Progenitor cell of endocrine pancreas (in vitro differentiated cells): Measurements from ENCODE around the gene PLB1. TPM values are rescaled to one million over a fixed set of nuclear protein-coding genes. Genes with fewer than 3 reads are reported as not detected.

Experiments
- DNase-seq: peaks from one replicate; pipeline ENCODE4 v3.0.0; 2021; ENCODE audit warnings: low spot score; ENCODE audit not compliant: unreplicated experiment
- H3K27ac Mint-ChIP-seq: 2 replicates; pipeline ENCODE4 v1.8.0; 2021; ENCODE audit warnings: mild to moderate bottlenecking, moderate library complexity, mixed read lengths
- H3K27me3 Mint-ChIP-seq: 2 replicates; pipeline ENCODE4 v1.8.0; 2021; ENCODE audit warnings: mixed read lengths
- H3K36me3 Mint-ChIP-seq: 2 replicates; pipeline ENCODE4 v1.8.0; 2022; ENCODE audit warnings: mixed read lengths; ENCODE audit not compliant: insufficient read depth
- H3K4me1 Mint-ChIP-seq: 2 replicates; pipeline ENCODE4 v1.8.0; 2021; ENCODE audit warnings: low read depth, mixed read lengths
- H3K4me3 Mint-ChIP-seq: 2 replicates; pipeline ENCODE4 v1.8.0; 2021; ENCODE audit warnings: low read depth, mild to moderate bottlenecking, moderate library complexity, mixed read lengths
- H3K9me3 Mint-ChIP-seq: 2 replicates; pipeline ENCODE4 v1.8.0; 2021; ENCODE audit warnings: low read depth, mixed read lengths
- total RNA-seq: library from RNA; stranded (reverse); gene quantifications from 2 replicates; pipeline ENCODE4 v1.2.1, GENCODE V29; 2021
- TF ChIP-seq, protein P1 (sequence below): fragments of 200-600 bp; sonication (generic); IDR thresholded peaks from one replicate; pipeline ENCODE4 v1.5.0; 2021; ENCODE audit warnings: antibody characterized with exemption, mild to moderate bottlenecking; ENCODE audit not compliant: unreplicated experiment

PLB1 gene
- total RNA-seq, 1 donor from 2014 or later: 0.65 TPM

DNA sequence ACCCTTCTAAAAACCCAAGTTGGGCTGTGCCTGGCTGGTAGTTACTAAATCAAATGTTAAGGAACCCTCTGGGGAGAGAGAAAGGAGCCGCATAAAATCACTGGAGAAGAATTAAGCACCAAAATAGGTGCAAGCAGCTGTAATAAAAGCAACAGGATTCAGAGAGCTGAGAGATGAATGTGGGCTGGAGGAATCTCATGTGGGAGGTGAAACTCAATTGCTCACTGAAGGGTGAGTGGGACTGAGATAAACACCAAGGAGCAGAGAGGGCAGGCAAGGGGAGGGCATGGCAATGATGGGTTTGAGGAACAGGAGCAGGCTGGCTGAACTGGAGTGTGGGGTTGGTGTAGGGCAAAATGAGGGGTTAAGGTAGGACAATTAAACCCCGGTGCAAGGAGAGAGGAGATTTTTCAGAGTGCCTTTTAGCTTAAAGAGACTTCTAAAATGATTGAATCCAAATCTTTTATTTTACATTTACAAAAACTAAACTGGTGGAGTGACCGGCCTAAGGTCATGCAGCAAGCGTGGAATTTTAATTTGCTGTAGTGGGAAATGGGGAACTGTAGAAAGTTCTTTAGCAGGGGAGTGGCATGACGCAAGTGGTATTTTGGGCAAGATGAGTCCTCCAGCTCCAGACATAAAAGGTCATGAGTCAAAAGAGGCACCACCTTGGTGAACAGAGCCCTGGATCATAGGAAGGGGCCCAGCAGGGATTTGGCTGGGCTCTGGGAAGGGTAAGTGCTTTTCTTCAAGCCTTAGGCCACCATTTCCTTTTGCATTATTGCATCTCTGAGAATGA lies 10.5 kb downstream of the PLB1 start:
- TF ChIP-seq, protein P1, sequence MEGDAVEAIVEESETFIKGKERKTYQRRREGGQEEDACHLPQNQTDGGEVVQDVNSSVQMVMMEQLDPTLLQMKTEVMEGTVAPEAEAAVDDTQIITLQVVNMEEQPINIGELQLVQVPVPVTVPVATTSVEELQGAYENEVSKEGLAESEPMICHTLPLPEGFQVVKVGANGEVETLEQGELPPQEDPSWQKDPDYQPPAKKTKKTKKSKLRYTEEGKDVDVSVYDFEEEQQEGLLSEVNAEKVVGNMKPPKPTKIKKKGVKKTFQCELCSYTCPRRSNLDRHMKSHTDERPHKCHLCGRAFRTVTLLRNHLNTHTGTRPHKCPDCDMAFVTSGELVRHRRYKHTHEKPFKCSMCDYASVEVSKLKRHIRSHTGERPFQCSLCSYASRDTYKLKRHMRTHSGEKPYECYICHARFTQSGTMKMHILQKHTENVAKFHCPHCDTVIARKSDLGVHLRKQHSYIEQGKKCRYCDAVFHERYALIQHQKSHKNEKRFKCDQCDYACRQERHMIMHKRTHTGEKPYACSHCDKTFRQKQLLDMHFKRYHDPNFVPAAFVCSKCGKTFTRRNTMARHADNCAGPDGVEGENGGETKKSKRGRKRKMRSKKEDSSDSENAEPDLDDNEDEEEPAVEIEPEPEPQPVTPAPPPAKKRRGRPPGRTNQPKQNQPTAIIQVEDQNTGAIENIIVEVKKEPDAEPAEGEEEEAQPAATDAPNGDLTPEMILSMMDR: no peak
- no peaks in the 10 kb centered on the region for H3K4me1 Mint-ChIP-seq
- H3K27ac Mint-ChIP-seq: no peak overlapping the region
- H3K36me3 Mint-ChIP-seq: no peaks in the 10 kb centered on the region
- H3K27me3 Mint-ChIP-seq: peaks cover 8% of the 10 kb centered on the region
- no peaks in the 10 kb centered on the region for H3K9me3 Mint-ChIP-seq
- no peak overlapping the region for H3K4me3 Mint-ChIP-seq
- no peak for DNase-seq

DNA sequence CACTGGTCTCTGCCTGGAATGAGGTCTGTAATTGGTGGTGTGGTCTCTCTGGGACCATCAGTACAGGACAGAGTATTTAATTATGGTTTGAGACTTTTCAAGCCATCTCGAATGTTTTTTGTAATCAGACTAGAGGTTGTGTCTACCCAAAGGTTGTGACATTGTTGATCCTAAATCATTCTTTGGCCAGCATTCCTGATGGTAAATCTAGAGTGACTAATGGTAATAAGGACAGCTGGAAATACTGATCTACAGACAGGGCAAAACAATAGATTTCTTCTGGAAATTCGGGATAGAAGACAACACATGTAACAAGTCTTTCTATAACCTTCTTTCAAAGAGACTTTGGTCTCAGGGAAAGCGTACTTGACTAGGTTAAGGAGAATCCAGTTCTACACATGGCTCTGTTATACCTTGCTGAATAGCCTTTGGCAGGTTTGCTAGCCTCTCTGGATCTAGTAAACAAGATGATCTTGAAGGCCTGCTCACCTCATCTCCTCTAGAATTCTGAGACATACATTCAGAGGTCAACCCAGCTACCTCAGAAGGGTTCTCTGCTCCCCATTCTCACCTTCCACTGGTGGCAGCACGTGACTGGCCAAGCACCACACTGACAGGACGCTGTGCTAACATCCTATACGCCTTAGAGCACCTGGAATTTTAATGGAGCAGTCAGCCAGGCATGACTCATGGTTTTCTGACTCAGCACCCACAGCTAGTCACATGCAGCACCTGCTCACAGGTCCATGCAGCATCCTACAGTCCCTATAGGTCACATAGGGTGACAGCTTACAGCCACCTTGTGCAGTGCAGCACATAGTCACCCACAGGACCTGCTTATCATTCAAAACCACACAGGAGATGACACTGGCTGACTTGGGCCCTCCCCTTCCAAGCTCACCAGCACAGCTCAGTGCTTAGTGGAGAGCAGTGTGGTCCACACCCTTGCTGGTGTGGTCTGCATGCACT lies 12.2 kb downstream of the PLB1 start:
- peaks cover 3% of the 10 kb centered on the region for H3K36me3 Mint-ChIP-seq
- peaks cover 8% of the 10 kb centered on the region for H3K27me3 Mint-ChIP-seq
- peaks cover 12% of the 10 kb centered on the region for H3K9me3 Mint-ChIP-seq
- TF ChIP-seq, protein P1: no peak
- no peaks in the 10 kb centered on the region for H3K4me1 Mint-ChIP-seq
- no peak overlapping the region for H3K4me3 Mint-ChIP-seq
- H3K27ac Mint-ChIP-seq: no peak overlapping the region
- DNase-seq: no peak

DNA sequence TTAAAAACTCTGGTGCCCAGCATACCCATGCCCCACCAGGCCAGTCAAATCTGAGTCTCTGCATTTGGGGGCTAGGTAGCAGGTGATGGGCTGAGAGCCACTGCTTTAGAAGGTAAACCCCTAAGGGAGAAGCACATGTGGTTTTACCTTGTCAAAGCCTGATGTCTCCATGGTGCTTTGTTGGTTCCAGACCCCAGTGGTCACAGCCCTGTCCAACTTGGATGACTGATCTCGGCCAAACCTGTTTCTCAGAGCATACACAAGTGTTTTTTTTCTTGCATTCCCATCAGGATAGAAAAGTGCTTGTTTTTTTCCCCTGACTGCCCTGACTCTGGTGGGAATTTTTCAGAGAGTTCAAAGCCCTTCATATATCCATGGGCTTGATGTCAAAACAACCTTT lies 13.5 kb downstream of the PLB1 start:
- Mint-ChIP-seq H3K4me1 (no peaks in the 10 kb centered on the region), H3K36me3 (peaks cover 3% of the 10 kb centered on the region), H3K27me3 (peaks cover 6% of the 10 kb centered on the region), H3K9me3 (peaks cover 12% of the 10 kb centered on the region), H3K27ac (no peak overlapping the region), H3K4me3 (no peak overlapping the region)
- TF ChIP-seq, protein P1: no peak
- no peak for DNase-seq

DNA sequence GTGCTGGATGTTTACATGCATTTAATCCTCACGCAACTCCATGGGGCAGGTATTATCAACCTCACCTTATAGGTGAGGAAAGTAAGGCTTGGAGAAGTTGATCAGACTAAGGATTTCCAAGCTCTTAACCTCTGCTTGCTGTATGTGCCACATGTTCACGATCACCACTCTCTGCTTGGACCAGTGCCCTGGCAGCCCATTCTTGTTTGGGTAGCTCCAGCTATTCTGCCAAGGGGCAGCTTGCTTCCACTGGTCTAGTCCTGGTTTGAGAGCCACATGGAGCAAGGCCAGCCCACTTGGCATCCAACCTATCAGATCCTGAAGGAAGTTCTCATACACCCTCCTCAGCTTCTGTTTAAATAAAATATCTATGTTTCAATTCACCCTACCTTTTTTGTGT lies 14.3 kb downstream of the PLB1 start:
- Mint-ChIP-seq H3K9me3 (peaks cover 12% of the 10 kb centered on the region), H3K4me1 (no peaks in the 10 kb centered on the region), H3K27ac (no peak overlapping the region), H3K4me3 (no peak overlapping the region), H3K36me3 (peaks cover 3% of the 10 kb centered on the region), H3K27me3 (peaks cover 6% of the 10 kb centered on the region)
- TF ChIP-seq, protein P1: no peak
- no peak for DNase-seq

DNA sequence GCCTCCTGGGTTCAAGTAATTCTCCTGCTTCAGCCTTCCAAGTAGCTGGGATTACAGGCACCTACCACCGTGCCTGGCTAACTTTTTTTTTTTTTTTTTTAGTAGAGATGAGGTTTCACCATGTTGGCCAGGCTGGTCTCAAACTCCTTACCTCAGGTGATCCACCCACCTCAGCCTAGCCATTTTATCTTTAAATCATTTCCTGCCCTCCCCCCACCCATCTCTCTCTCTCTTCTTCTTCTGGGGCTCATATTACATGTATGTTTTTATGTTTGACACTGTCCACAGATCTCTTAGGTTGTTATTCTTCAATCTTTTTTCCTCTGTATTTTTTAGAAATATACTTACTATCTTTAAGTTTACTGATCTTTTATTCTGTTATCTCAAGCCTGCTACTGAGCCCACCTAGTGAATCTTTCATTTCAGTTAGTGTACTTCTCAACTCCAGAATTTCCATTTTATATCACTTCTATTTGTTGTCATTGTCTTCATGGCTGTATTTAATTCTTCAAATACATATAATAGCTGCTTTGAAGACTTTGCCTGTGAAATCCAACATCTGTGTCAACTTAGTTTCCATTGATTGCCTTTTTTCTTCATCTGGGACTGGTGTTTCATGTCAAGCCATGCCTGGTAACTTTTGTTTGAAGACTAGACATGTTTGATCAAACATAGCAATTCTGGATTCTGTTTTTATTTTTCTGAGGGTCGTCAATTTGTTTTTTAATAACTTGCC lies 16.2 kb downstream of the PLB1 start:
- peaks cover 8% of the 10 kb centered on the region for H3K27me3 Mint-ChIP-seq
- H3K4me3 Mint-ChIP-seq: no peak overlapping the region
- H3K9me3 Mint-ChIP-seq: peaks cover 12% of the 10 kb centered on the region
- H3K4me1 Mint-ChIP-seq: no peaks in the 10 kb centered on the region
- DNase-seq: no peak
- H3K36me3 Mint-ChIP-seq: peaks cover 3% of the 10 kb centered on the region
- no peak overlapping the region for H3K27ac Mint-ChIP-seq
- TF ChIP-seq, protein P1: no peak
